Left colon (tissue), 2 donors: ENCODE results near the gene NLRC5. TPM values are rescaled to one million over a fixed set of nuclear protein-coding genes. Genes with fewer than 3 reads are reported as not detected.

ENCODE experiments used
- total RNA-seq, 2 donors: library from RNA; stranded (reverse); fragmentation: NEBNext Ultra II Directional; extraction: Animal tissue kit (Norgen Biotek cat#: 25700); gene quantifications; one replicate each; pipeline ENCODE4 v1.2.1, GENCODE V29; 2021
- donor health status: DM: no; HTN: no; CAD: no.
- donor health status: DM: yes; HTN: yes; CAD: no.

The NLRC5 gene
- total RNA-seq, 2 donors from 2014 or later: 57.7 to 125 TPM

Other genes with a start within 250 kb of the NLRC5 start
- under 1 TPM in 1 of 2 donors, not detected in 1; 0.11 TPM for gene SLC12A3, start 124.3 kb upstream of the NLRC5 start, total RNA-seq
- 100 to 1,000 TPM; 156 to 184 TPM for gene HERPUD1, start 57.4 kb upstream of the NLRC5 start, total RNA-seq
- gene CETP, start 27.6 kb upstream of the NLRC5 start, total RNA-seq: under 1 TPM in 1 of 2 donors, not detected in 1; 0.28 TPM
- 10 to 100 TPM; 73.2 to 91.0 TPM for gene CPNE2, start 103.0 kb downstream of the NLRC5 start, total RNA-seq
- gene PSME3IP1, start 196.5 kb downstream of the NLRC5 start, total RNA-seq: 100 to 1,000 TPM in 1 of 2 donors, 10 to 100 TPM in 1; 90.6 to 107 TPM
- gene RSPRY1, start 196.8 kb downstream of the NLRC5 start, total RNA-seq: 10 to 100 TPM; 49.1 to 53.0 TPM